Measurements from ENCODE around the gene KNCN. TPM values are rescaled to one million over a fixed set of nuclear protein-coding genes. Genes with fewer than 3 reads are reported as not detected.

Gene KNCN
- total RNA-seq, 1 donor from 2014 or later: not detected

DNA sequence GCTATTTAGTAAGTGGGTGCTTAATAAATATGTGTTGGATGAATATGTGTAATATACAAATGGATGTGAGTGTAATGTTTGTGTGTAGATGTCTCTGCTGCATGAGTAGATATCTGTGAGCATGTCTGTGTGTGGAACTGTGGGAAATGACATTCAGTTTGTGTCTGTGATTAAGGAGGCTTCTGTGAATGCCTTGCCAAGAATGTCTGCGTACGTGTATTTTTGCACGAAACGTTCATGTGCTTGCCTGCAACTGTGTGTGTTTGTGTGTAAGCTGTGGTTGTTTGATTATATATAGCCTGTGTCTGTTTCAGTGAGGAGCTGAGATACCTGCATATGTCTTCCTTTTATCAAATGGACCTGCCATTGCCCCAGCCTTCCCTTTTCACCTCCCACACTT, 48.0 kb downstream of the KNCN start:
- no peaks in the 10 kb centered on the region for H3K4me1 ChIP-seq
- H3K27ac ChIP-seq: no peak overlapping the region
- H3K9me3 ChIP-seq: no peaks in the 10 kb centered on the region
- peaks cover 13% of the 10 kb centered on the region for H3K27me3 ChIP-seq
- no peak for ATAC-seq
- intact Hi-C loops (cut with DNase I): no loop called here
- TF ChIP-seq, protein P1, sequence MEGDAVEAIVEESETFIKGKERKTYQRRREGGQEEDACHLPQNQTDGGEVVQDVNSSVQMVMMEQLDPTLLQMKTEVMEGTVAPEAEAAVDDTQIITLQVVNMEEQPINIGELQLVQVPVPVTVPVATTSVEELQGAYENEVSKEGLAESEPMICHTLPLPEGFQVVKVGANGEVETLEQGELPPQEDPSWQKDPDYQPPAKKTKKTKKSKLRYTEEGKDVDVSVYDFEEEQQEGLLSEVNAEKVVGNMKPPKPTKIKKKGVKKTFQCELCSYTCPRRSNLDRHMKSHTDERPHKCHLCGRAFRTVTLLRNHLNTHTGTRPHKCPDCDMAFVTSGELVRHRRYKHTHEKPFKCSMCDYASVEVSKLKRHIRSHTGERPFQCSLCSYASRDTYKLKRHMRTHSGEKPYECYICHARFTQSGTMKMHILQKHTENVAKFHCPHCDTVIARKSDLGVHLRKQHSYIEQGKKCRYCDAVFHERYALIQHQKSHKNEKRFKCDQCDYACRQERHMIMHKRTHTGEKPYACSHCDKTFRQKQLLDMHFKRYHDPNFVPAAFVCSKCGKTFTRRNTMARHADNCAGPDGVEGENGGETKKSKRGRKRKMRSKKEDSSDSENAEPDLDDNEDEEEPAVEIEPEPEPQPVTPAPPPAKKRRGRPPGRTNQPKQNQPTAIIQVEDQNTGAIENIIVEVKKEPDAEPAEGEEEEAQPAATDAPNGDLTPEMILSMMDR (IDR thresholded peaks at IDR 0.05): no peak
- no peaks in the 10 kb centered on the region for H3K36me3 ChIP-seq
- H3K4me3 ChIP-seq: no peak overlapping the region
- DNase-seq: no peak

GRCh38 chr1:46501528-46501927, 49.9 kb downstream of the KNCN start:
- DNase-seq (no peak), ATAC-seq (no peak)
- Histone ChIP-seq H3K4me1 (no peaks in the 10 kb centered on the region), H3K36me3 (no peaks in the 10 kb centered on the region), H3K27ac (no peak overlapping the region), H3K9me3 (no peaks in the 10 kb centered on the region), H3K4me3 (no peak overlapping the region), H3K27me3 (peaks cover 18% of the 10 kb centered on the region)
- intact Hi-C loops (cut with DNase I): no loop called here
- TF ChIP-seq, protein P1 (IDR thresholded peaks at IDR 0.05): no peak

GRCh38 chr1:46497665-46498064, 53.8 kb downstream of the KNCN start:
- DNase-seq (no peak), ATAC-seq (no peak)
- Histone ChIP-seq H3K4me1 (no peaks in the 10 kb centered on the region), H3K27ac (no peak overlapping the region), H3K27me3 (peaks cover 47% of the 10 kb centered on the region), H3K4me3 (no peak overlapping the region), H3K9me3 (no peaks in the 10 kb centered on the region), H3K36me3 (no peaks in the 10 kb centered on the region)
- TF ChIP-seq, protein P1 (IDR thresholded peaks at IDR 0.05): no peak
- intact Hi-C loops (cut with DNase I): no loop called here

- Histone ChIP-seq H3K4me3 (no peak overlapping the region), H3K27ac (no peak overlapping the region), H3K27me3 (peaks cover 48% of the 10 kb centered on the region), H3K36me3 (no peaks in the 10 kb centered on the region), H3K9me3 (no peaks in the 10 kb centered on the region), H3K4me1 (no peaks in the 10 kb centered on the region)
- intact Hi-C loops (cut with DNase I): no loop called here
- DNase-seq (no peak), ATAC-seq (no peak)
- TF ChIP-seq, protein P1 (IDR thresholded peaks at IDR 0.05): no peak
Observed at GRCh38 chr1:46497020-46497419, 54.4 kb downstream of the KNCN start.

DNA sequence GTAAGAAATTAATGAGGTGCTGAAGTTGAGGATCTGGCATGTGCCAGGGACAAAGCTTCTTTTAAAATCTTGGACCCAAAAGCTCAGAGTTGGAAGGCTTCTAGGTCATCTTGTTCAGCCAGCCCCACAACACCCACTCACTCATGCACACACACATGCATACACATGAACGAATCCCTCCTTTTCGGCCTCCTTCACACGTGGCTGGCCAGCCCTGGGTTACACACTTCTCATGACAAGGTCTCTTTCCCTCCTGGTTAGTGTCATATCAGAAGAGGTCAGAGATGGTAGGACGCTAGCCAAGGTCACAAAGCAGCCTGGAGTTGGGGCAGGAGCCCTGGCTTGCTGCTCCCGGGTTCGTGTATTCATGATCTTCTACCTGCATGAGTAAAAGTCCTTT, 54.9 kb downstream of the KNCN start:
- ATAC-seq: no peak
- no peaks in the 10 kb centered on the region for H3K9me3 ChIP-seq
- H3K27ac ChIP-seq: no peak overlapping the region
- DNase-seq: no peak
- H3K4me3 ChIP-seq: no peak overlapping the region
- H3K27me3 ChIP-seq: peaks cover 50% of the 10 kb centered on the region
- no peaks in the 10 kb centered on the region for H3K36me3 ChIP-seq
- H3K4me1 ChIP-seq: no peaks in the 10 kb centered on the region
- intact Hi-C loops (cut with DNase I): no loop called here
- TF ChIP-seq, protein P1 (IDR thresholded peaks at IDR 0.05): no peak

GRCh38 chr1:46495778-46496177, 55.7 kb downstream of the KNCN start:
- Histone ChIP-seq H3K9me3 (no peaks in the 10 kb centered on the region), H3K4me3 (no peak overlapping the region), H3K27me3 (peaks cover 57% of the 10 kb centered on the region), H3K36me3 (no peaks in the 10 kb centered on the region), H3K27ac (no peak overlapping the region), H3K4me1 (peaks cover 1% of the 10 kb centered on the region)
- TF ChIP-seq, protein P1 (IDR thresholded peaks at IDR 0.05): no peak
- ATAC-seq (no peak), DNase-seq (no peak)
- intact Hi-C loops (cut with DNase I): no loop called here
